GM10266 (cell line): ENCODE data around the gene PPP1R11.
"Not testable (repeated sequence)": the region's sequence is repeated elsewhere in the genome, so short reads cannot be mapped to it uniquely, and the experiment has no call there.

Source experiments
- DNase-seq: peaks from one replicate; pipeline ENCODE4 v3.0.0; 2012; ENCODE audit errors: extremely low spot score
- CTCF ChIP-seq: IDR thresholded peaks from 2 replicates; pipeline ENCODE4 v1.5.1; 2012; ENCODE audit warnings: mild to moderate bottlenecking, low read depth; ENCODE audit not compliant: control insufficient read depth, insufficient read depth; ENCODE audit errors: missing control alignments

Gene PPP1R11

DNA sequence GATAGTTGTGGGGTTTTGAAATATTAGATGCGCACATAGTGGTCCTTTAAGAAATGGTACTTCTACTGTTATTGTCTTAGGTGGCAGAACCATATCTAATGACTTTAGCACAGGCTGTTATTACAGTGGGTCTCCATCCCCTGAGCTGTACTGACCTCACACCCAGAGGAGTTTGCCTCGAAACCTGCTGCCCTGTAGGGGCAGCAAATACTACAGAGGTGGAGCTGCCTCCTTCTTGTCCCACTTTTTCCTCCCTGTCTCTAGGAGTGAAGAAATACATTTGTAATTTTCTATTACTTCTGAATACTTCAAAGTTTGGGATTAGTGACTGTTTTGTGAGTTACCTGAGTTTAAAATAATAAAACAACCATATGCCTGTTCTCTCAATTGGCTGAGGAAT is 37.7 kb downstream of the PPP1R11 start:
- DNase-seq = no peak
- TF ChIP-seq CTCF = no peak

- DNase-seq = no peak
- TF ChIP-seq CTCF = no peak
Measured at GRCh38 chr6:30111266-30111856, 44.4 kb downstream of the PPP1R11 start.

DNA sequence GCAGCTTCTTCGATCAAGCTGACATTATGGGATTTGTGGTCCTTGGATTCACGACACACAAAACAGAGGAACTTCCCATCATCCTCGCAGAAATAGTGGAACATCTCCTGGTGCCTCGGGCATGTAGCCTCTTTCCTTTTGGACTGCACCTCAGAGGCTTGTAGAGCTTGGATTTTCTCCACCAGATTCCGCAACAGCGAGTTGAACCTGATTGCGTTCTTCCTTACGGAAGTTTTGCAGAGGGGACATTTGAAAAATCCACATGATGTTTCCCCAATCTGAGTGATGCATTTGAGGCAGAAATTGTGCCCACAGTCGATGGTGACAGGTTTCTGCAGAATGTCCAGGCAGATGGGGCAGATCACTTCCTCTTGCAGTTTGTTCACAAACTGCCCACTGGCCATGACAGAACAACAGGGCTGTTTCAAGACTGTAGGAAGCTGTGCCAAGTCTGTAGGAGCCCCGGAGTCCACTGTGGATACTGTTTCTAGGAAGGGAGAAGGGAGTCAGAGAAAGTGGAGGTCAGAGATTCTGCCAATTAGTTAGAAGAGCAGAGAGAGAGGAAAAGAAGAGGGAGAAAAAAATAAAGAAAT is 45.5 kb downstream of the PPP1R11 start:
- no peak for TF ChIP-seq CTCF
- no peak for DNase-seq

DNA sequence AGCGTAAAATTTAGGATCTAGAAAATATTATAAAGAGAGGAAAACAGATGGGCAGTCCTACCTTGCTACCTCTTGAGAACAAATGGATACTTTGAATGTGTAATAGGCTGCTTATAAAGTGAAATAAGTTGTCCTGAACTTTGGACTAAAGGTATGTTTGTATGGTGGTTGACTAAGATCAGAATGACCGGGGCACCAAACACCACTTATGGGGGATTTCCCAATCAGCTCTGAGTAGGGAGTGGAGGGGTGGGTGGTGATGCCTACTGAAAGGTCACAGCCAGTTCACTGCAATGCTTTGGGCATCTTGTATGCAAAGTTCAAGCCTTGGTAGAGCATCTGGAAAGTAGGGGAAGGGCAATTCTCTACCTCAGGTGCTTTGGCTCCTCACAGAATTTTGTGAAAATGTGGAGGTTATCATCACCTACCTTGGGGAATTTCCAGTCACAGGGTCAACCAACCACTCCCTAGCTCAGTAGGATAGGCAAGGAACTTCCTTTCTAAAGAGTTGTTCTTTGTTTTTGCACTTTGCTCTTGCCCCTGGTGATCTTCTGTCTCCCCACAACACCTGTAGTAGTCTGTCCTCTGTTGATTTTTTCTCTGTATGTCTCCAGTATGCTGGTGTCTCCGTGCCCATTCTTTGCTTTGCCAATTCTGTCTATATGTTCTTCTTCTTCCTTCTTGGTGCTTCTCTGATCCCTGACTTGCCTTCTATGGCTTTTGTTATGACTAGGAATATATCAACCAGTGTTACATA is 46.2 kb downstream of the PPP1R11 start, which contains the start of gene TRIM31:
TSS of gene TRIM31 (minus strand) at position 88 of the 757 bp plus-strand sequence. CDS start 285 bp downstream, outside the sequence.
- no peak for DNase-seq
- TF ChIP-seq CTCF = no peak

DNA sequence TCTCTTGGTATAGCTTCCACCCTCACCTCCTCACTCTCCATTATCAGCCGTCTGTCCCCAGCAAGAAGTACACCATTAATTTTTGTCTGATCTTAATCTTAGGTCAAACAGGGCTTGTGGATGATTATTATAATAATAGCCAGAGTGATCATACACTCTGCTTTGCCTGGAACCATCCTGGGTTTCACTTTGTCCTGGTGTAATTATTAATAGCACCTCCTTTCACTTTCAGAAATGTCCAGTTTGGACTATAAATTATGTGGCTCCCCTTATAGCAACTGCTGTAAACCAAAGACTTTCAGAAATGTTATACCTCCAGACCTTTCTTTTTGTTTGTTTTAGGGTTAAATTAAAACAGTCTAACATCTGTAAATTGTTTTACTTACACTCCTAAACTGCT is 46.8 kb downstream of the PPP1R11 start:
- DNase-seq = no peak
- no peak for TF ChIP-seq CTCF

GRCh38 chr6:30116724-30117123 is 49.7 kb downstream of the PPP1R11 start:
- TF ChIP-seq CTCF = no peak
- DNase-seq = no peak

- DNase-seq = not testable (repeated sequence)
Measured at GRCh38 chr6:30118691-30119090, 51.7 kb downstream of the PPP1R11 start.
